ENCODE data around the gene RPTN.

RPTN gene

DNA sequence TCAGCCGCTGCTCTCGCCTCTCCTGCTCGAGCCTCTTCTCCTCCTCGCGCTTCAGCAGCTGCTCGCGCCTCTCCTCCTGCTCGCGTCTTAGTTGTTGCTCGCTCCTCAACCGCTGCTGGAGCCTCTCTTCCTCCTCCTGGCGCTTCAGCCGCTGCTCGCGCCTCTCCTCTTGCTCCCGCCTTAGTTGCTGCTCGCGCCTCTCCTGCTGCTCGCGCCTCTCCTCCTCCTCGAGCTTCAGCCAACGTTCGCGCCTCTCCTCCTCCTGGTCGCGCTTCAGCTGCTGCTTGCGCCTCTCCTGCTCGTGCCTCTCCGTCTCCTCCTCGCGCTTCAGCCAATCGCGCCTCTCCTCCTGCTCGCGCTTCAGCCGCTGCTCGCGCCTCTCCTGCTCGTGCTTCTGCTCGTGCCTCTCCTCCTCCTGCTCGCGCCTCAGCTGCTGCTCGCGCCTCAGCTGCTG, 47.5 kb downstream of the RPTN start:
- DNase-seq (ENCODE audit: low read depth in 2 of 2) = peak in 1 of 2 donors; percentile 13

DNA sequence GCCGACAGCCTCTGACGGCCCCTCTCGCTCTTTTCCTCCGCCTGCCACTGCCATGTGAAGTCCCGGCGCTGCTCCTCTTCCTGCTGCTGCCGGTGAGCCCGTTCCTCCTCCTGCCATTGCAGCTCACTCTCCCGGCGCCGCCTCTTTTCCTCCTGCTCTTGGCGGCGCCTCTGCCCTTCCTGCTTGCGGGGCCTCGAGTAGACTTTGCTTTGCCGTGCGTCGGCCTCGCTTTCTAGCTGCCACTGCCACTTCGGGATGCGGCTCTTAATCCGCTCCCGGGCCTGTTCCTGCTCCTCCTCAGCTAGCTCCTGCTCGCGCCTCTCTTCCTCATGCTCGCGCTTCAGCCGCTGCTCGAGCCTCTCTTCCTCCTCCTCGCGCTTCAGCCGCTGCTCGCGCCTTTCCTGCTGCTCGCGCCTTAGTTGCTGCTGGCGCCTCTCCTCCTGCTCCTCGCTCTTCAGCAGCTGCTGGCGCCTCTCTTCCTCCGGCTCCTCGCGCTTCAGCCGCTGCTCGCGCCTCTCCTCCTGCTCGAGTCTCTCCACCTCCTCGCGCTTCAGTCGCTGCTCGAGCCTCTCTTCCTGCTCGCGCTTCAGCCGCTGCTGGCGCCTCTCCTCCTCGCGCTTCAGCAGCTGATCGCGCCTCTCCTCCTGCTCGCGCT, 48.0 kb downstream of the RPTN start:
- peak; percentile 19 to 20 for DNase-seq (ENCODE audit: low read depth in 2 of 2)

DNA sequence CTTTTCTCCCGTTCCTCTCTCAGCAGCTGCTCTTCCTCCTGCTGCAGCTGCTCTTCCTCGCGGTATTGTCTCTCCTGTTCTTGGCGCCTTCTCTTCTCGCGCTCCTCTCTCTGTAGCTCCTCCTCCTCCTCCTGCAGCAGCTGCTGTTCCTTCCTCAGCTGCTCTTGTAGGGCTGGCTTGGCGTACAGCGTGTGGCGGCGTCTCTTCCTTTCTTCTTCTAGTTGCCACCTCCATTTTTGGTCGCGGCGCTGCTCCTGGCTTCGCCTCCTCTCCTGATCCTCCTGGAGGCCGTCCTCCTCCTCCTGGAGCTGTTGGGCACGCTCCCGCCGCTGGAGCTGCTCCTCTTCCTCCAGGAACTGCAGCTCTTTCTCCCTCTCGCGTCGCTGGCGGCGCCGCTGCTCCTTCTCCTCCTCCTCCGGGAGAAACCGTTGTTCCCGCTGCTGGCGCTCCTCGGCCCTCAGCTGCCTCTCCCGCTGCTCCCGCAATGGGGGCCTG, 48.6 kb downstream of the RPTN start:
- peak in 1 of 2 donors; percentile 26 for DNase-seq (ENCODE audit: low read depth in 2 of 2)

DNA sequence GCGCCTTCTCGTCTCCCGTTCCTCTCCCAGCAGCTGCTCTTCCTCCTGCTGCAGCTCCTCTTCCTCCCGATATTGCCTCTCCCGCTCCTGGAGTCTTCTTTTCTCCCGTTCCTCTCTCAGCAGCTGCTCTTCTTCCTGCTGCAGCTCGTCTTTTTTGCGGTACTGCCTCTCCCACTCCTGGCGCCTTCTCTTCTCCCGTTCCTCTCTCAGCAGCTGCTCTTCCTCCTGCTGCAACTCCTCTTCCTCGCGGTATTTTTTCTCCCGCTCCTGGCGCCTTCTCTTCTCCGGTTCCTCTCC, 49.1 kb downstream of the RPTN start:
- DNase-seq (ENCODE audit: low read depth in 2 of 2) = no peak

- DNase-seq (ENCODE audit: low read depth in 2 of 2) = no peak
These were observed 49.6 kb downstream of the RPTN start for GRCh38 chr1:152109231-152109997.

GRCh38 chr1:152108882-152109222, 50.2 kb downstream of the RPTN start:
- no peak for DNase-seq (ENCODE audit: low read depth in 2 of 2)

- DNase-seq (ENCODE audit: low read depth in 2 of 2) = no peak
These were observed 50.8 kb downstream of the RPTN start for GRCh38 chr1:152107984-152108881.

DNA sequence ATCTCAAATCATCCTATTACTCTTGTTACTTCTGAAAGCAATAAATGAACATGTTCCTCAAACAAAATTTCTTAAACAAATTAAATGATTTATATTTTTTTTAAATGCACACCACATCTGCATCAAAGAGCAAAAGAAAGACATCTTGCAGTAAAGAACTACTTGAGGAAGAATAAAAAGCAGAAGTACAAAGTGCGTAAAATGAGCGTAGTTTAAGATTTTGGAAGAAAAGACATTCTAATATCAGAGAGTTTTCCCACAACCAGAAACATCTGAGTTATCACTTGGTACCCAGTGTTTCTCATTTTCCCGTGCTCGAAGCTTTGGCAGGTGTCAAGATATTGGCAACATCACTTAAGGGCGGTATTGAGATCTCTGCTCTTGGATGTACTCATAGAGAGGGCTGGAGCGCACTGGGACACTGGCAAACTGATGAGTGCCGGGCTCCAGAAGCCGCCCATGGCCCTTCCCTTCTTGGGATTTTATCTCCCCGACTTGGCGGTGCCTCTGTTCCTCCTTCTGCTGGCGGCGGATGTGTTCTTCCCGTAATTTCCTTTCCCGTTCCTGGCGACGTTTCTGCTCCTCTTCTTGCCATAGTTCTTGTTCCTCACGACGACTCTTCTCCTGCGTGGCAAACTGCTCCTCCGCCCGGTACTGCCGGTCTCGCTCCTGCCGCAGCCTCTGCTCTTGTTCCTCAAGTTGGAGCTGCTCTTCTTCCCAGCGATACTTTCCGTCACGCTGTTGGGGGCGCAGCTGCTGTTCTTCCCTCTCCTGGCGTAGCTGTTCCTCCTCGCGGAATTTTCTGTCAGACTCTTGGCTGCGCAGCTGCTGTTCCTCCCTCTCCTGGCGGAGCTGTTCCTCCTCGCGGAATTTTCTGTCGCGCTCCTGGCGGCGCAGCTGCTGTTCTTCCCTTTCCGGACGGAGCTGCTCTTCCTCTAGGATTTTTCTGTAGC, 51.7 kb downstream of the RPTN start:
- no peak for DNase-seq (ENCODE audit: low read depth in 2 of 2)

DNA sequence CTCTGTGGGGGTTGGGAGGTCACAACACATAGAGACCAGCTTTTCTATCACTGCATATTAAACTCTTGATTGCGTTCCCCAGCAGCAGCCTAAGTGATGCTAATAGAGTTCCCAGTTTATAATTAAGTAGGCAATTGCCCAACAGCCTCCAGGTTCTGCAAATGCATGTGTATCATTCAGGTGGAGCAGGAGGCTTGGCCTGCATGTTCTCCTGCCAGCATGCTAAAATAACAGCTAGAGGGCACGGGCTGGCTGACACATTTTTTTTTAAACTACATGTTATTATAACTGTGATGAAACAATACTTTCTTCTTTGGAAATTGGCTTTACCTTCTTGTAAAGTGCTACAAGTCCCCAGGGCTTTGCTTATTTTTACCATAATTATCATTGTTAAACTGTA, 54.2 kb downstream of the RPTN start:
- DNase-seq (ENCODE audit: low read depth in 2 of 2) = no peak
